ENCODE data around the gene CTDSP2.

- TF ChIP-seq POLR2AphosphoS5 (IDR thresholded peaks at IDR 0.05; ENCODE audit: low read depth, low read length) (no peak), POLR2A (IDR thresholded peaks at IDR 0.05; ENCODE audit: low read depth, low read length) (no peak), TAF1 (IDR thresholded peaks at IDR 0.05; ENCODE audit: borderline replicate concordance, low read depth, low read length) (no peak)
Measured at GRCh38 chr12:57844709-57845477, 1.6 kb downstream of the CTDSP2 start.
